ES-I3 (cell line): Measurements from ENCODE around the gene SLAMF9.

ENCODE experiments used
- H3K36me3 ChIP-seq: 2 replicates; pipeline ENCODE4 v1.6.1; 2013; ENCODE audit warnings: mild to moderate bottlenecking, low read length, control low read depth, moderate library complexity; ENCODE audit not compliant: insufficient read depth
- H3K4me1 ChIP-seq: 2 replicates; pipeline ENCODE4 v1.6.1; 2013; ENCODE audit warnings: mild to moderate bottlenecking, control low read depth, low read length; ENCODE audit not compliant: insufficient read depth
- H3K9ac ChIP-seq: 2 replicates; pipeline ENCODE4 v1.6.1; 2013; ENCODE audit warnings: low read depth, mild to moderate bottlenecking, low read length, moderate library complexity
- H3K9me3 ChIP-seq: 2 replicates; pipeline ENCODE4 v1.6.1; 2013; ENCODE audit warnings: mild to moderate bottlenecking, low read length, moderate library complexity; ENCODE audit not compliant: control insufficient read depth, insufficient read depth

The SLAMF9 gene

GRCh38 chr1:159964144-159964543 lies 10.1 kb upstream of the SLAMF9 start:
- Histone ChIP-seq H3K4me1 (no peaks in the 10 kb centered on the region), H3K9ac (no peak overlapping the region), H3K9me3 (no peaks in the 10 kb centered on the region), H3K36me3 (no peaks in the 10 kb centered on the region)

- no peaks in the 10 kb centered on the region for H3K36me3 ChIP-seq
- H3K9me3 ChIP-seq = no peaks in the 10 kb centered on the region
- no peak overlapping the region for H3K9ac ChIP-seq
- no peaks in the 10 kb centered on the region for H3K4me1 ChIP-seq
These were observed 8.1 kb upstream of the SLAMF9 start for GRCh38 chr1:159962176-159962575.

GRCh38 chr1:159961636-159962035 lies 7.6 kb upstream of the SLAMF9 start:
- Histone ChIP-seq H3K9me3 (no peaks in the 10 kb centered on the region), H3K4me1 (no peaks in the 10 kb centered on the region), H3K36me3 (no peaks in the 10 kb centered on the region), H3K9ac (no peak overlapping the region)

GRCh38 chr1:159960721-159961381 lies 6.8 kb upstream of the SLAMF9 start:
- Histone ChIP-seq H3K9me3 (no peaks in the 10 kb centered on the region), H3K4me1 (no peaks in the 10 kb centered on the region), H3K36me3 (no peaks in the 10 kb centered on the region), H3K9ac (no peak overlapping the region)

- Histone ChIP-seq H3K9ac (no peak overlapping the region), H3K4me1 (no peaks in the 10 kb centered on the region), H3K9me3 (no peaks in the 10 kb centered on the region), H3K36me3 (no peaks in the 10 kb centered on the region)
These were observed 5.4 kb upstream of the SLAMF9 start for GRCh38 chr1:159959451-159959850.

- Histone ChIP-seq H3K36me3 (no peaks in the 10 kb centered on the region), H3K9me3 (no peaks in the 10 kb centered on the region), H3K4me1 (no peaks in the 10 kb centered on the region), H3K9ac (no peak overlapping the region)
These were observed 4.8 kb upstream of the SLAMF9 start for GRCh38 chr1:159958719-159959380.

GRCh38 chr1:159957824-159958268 lies 3.8 kb upstream of the SLAMF9 start:
- Histone ChIP-seq H3K4me1 (no peaks in the 10 kb centered on the region), H3K36me3 (no peaks in the 10 kb centered on the region), H3K9me3 (no peaks in the 10 kb centered on the region), H3K9ac (no peak overlapping the region)

- Histone ChIP-seq H3K9me3 (no peaks in the 10 kb centered on the region), H3K4me1 (no peaks in the 10 kb centered on the region), H3K9ac (no peak overlapping the region), H3K36me3 (no peaks in the 10 kb centered on the region)
These were observed 1.4 kb upstream of the SLAMF9 start for GRCh38 chr1:159955456-159955855.

GRCh38 chr1:159952932-159953331 lies 1.1 kb downstream of the SLAMF9 start:
- Histone ChIP-seq H3K4me1 (no peaks in the 10 kb centered on the region), H3K36me3 (no peaks in the 10 kb centered on the region), H3K9ac (no peak overlapping the region), H3K9me3 (no peaks in the 10 kb centered on the region)

- H3K9ac ChIP-seq = no peak overlapping the region
- no peaks in the 10 kb centered on the region for H3K36me3 ChIP-seq
- H3K4me1 ChIP-seq = no peaks in the 10 kb centered on the region
- H3K9me3 ChIP-seq = no peaks in the 10 kb centered on the region
These were observed 2.5 kb downstream of the SLAMF9 start for GRCh38 chr1:159951551-159951950.

GRCh38 chr1:159951016-159951415 lies 3.0 kb downstream of the SLAMF9 start:
- no peaks in the 10 kb centered on the region for H3K9me3 ChIP-seq
- H3K9ac ChIP-seq = no peak overlapping the region
- no peaks in the 10 kb centered on the region for H3K36me3 ChIP-seq
- H3K4me1 ChIP-seq = no peaks in the 10 kb centered on the region

GRCh38 chr1:159949981-159950381 lies 4.1 kb downstream of the SLAMF9 start:
- Histone ChIP-seq H3K9ac (no peak overlapping the region), H3K4me1 (no peaks in the 10 kb centered on the region), H3K36me3 (no peaks in the 10 kb centered on the region), H3K9me3 (no peaks in the 10 kb centered on the region)

GRCh38 chr1:159949123-159949522 lies 4.9 kb downstream of the SLAMF9 start:
- no peak overlapping the region for H3K9ac ChIP-seq
- no peaks in the 10 kb centered on the region for H3K9me3 ChIP-seq
- H3K36me3 ChIP-seq = no peaks in the 10 kb centered on the region
- no peaks in the 10 kb centered on the region for H3K4me1 ChIP-seq

GRCh38 chr1:159947942-159948341 lies 6.1 kb downstream of the SLAMF9 start:
- Histone ChIP-seq H3K9ac (no peak overlapping the region), H3K4me1 (no peaks in the 10 kb centered on the region), H3K9me3 (no peaks in the 10 kb centered on the region), H3K36me3 (no peaks in the 10 kb centered on the region)
